HG03520 (cell line): ENCODE measurements around the gene PIPOX.

ENCODE experiments used
- ATAC-seq: cut with Tn5 transposase; IDR thresholded peaks from one replicate; pipeline ENCODE4 v1.9.1; 2021; ENCODE audit warnings: mild to moderate bottlenecking, moderate library complexity; ENCODE audit not compliant: unreplicated experiment

The PIPOX gene

GRCh38 chr17:29045734-29046472 is 3.0 kb downstream of the PIPOX start:
- ATAC-seq, result no peak

- ATAC-seq, result no peak
Measured at GRCh38 chr17:29046473-29046839, 3.5 kb downstream of the PIPOX start.

- ATAC-seq, result no peak
Measured at GRCh38 chr17:29048440-29049368, 5.8 kb downstream of the PIPOX start.

- ATAC-seq, result no peak
Measured at GRCh38 chr17:29049541-29050145, 6.7 kb downstream of the PIPOX start.

- no peak for ATAC-seq
Measured at GRCh38 chr17:29050176-29050575, 7.2 kb downstream of the PIPOX start.

- ATAC-seq, result no peak
Measured at GRCh38 chr17:29051194-29051593, 8.3 kb downstream of the PIPOX start.

GRCh38 chr17:29051731-29052130 is 8.8 kb downstream of the PIPOX start:
- ATAC-seq, result no peak

- ATAC-seq, result no peak
Measured at GRCh38 chr17:29054835-29055234, 11.9 kb downstream of the PIPOX start.

- no peak for ATAC-seq
Measured at GRCh38 chr17:29057361-29057760, 14.4 kb downstream of the PIPOX start.

GRCh38 chr17:29058391-29058790 is 15.4 kb downstream of the PIPOX start:
- no peak for ATAC-seq

GRCh38 chr17:29059281-29059680 is 16.3 kb downstream of the PIPOX start:
- ATAC-seq, result no peak

- ATAC-seq, result no peak
Measured at GRCh38 chr17:29060475-29060874, 17.5 kb downstream of the PIPOX start.

- ATAC-seq, result no peak
Measured at GRCh38 chr17:29061036-29061435, 18.1 kb downstream of the PIPOX start.

- ATAC-seq, result no peak
Measured at GRCh38 chr17:29062215-29062614, 19.3 kb downstream of the PIPOX start.

- no peak for ATAC-seq
Measured at GRCh38 chr17:29063992-29064391, 21.1 kb downstream of the PIPOX start.

GRCh38 chr17:29066047-29066446 is 23.1 kb downstream of the PIPOX start:
- no peak for ATAC-seq

GRCh38 chr17:29066606-29067005 is 23.7 kb downstream of the PIPOX start:
- no peak for ATAC-seq

- ATAC-seq, result no peak
Measured at GRCh38 chr17:29068818-29069217, 25.9 kb downstream of the PIPOX start.

- ATAC-seq, result no peak
Measured at GRCh38 chr17:29069526-29070041, 26.6 kb downstream of the PIPOX start.

GRCh38 chr17:29070308-29070707 is 27.4 kb downstream of the PIPOX start:
- ATAC-seq, result no peak

GRCh38 chr17:29070781-29071180 is 27.8 kb downstream of the PIPOX start:
- no peak for ATAC-seq
